Measurements from ENCODE around the gene HLA-DQA2. TPM values are rescaled to one million over a fixed set of nuclear protein-coding genes. Genes with fewer than 3 reads are reported as not detected.
"Not testable (repeated sequence)": the region's sequence is repeated elsewhere in the genome, so short reads cannot be mapped to it uniquely, and the experiment has no call there.

The HLA-DQA2 gene
- total RNA-seq, 1 experiment from 2014 or later = not detected

GRCh38 chr6:32779036-32779435 lies 37.8 kb downstream of the HLA-DQA2 start:
- ChIA-PET POLR2A (no interaction called here), CTCF (no interaction called here), RAD21 (ENCODE audit: low non-redundant PET in 1 of 2, low total read pairs in 2 of 2, uncharacterized antibody in 2 of 2, unreplicated experiment in 2 of 2) (no interaction called here)
- ATAC-seq (no peak), DNase-seq (ENCODE audit: low read depth, low spot score) (no peak)
- Histone ChIP-seq H3K9me2 (ENCODE audit: insufficient read depth) (no peaks in the 10 kb centered on the region), H3K79me2 (ENCODE audit: insufficient read depth, low read length) (no peaks in the 10 kb centered on the region), H3K9ac (ENCODE audit: low read length) (no peak overlapping the region), H3K4me1 (ENCODE audit: control insufficient read depth in 1 of 2, insufficient read depth in 2 of 2, low read length in 2 of 2) (no peaks in the 10 kb centered on the region), H3K4me3 (replicated peaks in 1 of 2; ENCODE audit: low read depth in 1 of 2, low read length in 2 of 2) (no peak overlapping the region), H3K36me3 (ENCODE audit: control insufficient read depth in 1 of 2, insufficient read depth in 2 of 2, low read length in 2 of 2) (no peaks in the 10 kb centered on the region), H3K9me3 (ENCODE audit: control insufficient read depth in 1 of 2, insufficient read depth in 1 of 2, low read depth in 1 of 2, low read length in 2 of 2) (no peaks in the 10 kb centered on the region), H4K20me1 (ENCODE audit: insufficient read depth) (no peaks in the 10 kb centered on the region), H3K27ac (ENCODE audit: low read depth, low read length) (no peak overlapping the region), H3K4me2 (ENCODE audit: low read length) (no peak overlapping the region), H3K27me3 (ENCODE audit: insufficient read depth, low read length) (no peaks in the 10 kb centered on the region), H2AFZ (ENCODE audit: low read depth, low read length, poor library complexity, severe bottlenecking) (no peak overlapping the region)
- no peak for TF ChIP-seq POLR2A (IDR thresholded peaks at IDR 0.05; ENCODE audit: borderline replicate concordance, extremely low read depth, insufficient read depth, insufficient read length)
- TF ChIP-seq SP1 (IDR thresholded peaks at IDR 0.05; ENCODE audit: low read depth) = no peak
- TF ChIP-seq ELF1 (IDR thresholded peaks at IDR 0.05; ENCODE audit: borderline replicate concordance, low read depth) = no peak
- no peak for TF ChIP-seq SIN3A (IDR thresholded peaks at IDR 0.05; ENCODE audit: low read depth)
- TF ChIP-seq YY1 (IDR thresholded peaks at IDR 0.05; ENCODE audit: extremely low read depth, insufficient replicate concordance, low read depth, low read length) = no peak
- TF ChIP-seq SRF (IDR thresholded peaks at IDR 0.05; ENCODE audit: low read depth) = no peak
- no peak for TF ChIP-seq FOSL1 (IDR thresholded peaks at IDR 0.05; ENCODE audit: low read depth)
- TF ChIP-seq CEBPB (IDR thresholded peaks at IDR 0.05; ENCODE audit: low read depth) = no peak
- intact Hi-C loops (cut with micrococcal nuclease) = no loop called here
- BruUV-seq (replicated peaks) = no TSS peak

DNA sequence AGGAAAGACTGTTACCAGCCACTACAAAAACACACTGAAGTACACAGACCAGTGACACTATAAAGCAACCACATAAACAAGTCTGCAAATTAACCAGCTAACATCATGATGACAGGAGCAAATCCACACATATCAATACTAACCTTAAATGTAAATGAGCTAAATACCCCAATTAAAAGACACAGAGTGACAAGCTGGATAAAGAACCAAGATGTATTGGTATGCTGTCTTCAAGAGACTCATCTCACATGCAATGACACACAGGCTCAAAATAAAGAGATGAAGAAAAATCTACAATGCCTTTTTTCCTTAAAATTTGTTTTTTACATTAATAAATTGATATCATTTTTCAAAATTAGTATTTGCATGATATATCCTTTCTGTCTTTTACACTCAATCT lies 41.7 kb downstream of the HLA-DQA2 start:
- H3K79me2 ChIP-seq (ENCODE audit: insufficient read depth, low read length); RAD21 ChIA-PET (ENCODE audit: low non-redundant PET in 1 of 2, low total read pairs in 2 of 2, uncharacterized antibody in 2 of 2, unreplicated experiment in 2 of 2); POLR2A ChIA-PET; H3K9ac ChIP-seq (ENCODE audit: low read length); H3K4me1 ChIP-seq (ENCODE audit: control insufficient read depth in 1 of 2, insufficient read depth in 2 of 2, low read length in 2 of 2); ATAC-seq; H3K4me3 ChIP-seq (replicated peaks in 1 of 2; ENCODE audit: low read depth in 1 of 2, low read length in 2 of 2); H2AFZ ChIP-seq (ENCODE audit: low read depth, low read length, poor library complexity, severe bottlenecking); intact Hi-C loops (cut with micrococcal nuclease); H3K27ac ChIP-seq (ENCODE audit: low read depth, low read length); H3K9me3 ChIP-seq (ENCODE audit: control insufficient read depth in 1 of 2, insufficient read depth in 1 of 2, low read depth in 1 of 2, low read length in 2 of 2); H4K20me1 ChIP-seq (ENCODE audit: insufficient read depth); DNase-seq (ENCODE audit: low read depth, low spot score); H3K4me2 ChIP-seq (ENCODE audit: low read length); H3K36me3 ChIP-seq (ENCODE audit: control insufficient read depth in 1 of 2, insufficient read depth in 2 of 2, low read length in 2 of 2); H3K9me2 ChIP-seq (ENCODE audit: insufficient read depth); BruUV-seq (replicated peaks); H3K27me3 ChIP-seq (ENCODE audit: insufficient read depth, low read length): not testable (repeated sequence)
- CTCF ChIA-PET = interaction anchor here (1.1 kb wide), 1 partner anchor 17 kb away, joined by 3 read pairs; no protein-coding TSS in a partner anchor

Measured in HCT116 (cell line).